Esophagus squamous epithelium (tissue), 5 donors: ENCODE data around the gene VSX2. TPM values are rescaled to one million over a fixed set of nuclear protein-coding genes. Genes with fewer than 3 reads are reported as not detected.

Source experiments
- DNase-seq: peaks from one replicate; lab custom pipeline; 2025; lab: John Stamatoyannopoulos, UW
- H3K27ac ChIP-seq, 4 donors: fragments of 200-600 bp; sonication (generic); one replicate each; pipeline ENCODE4 v1.5.1; 2016 to 2019; ENCODE audit warnings: mild to moderate bottlenecking in 1 of 4
- H3K27me3 ChIP-seq, 4 donors: fragments of 200-600 bp; sonication (generic); 1 replicate in 3 of 4; 2 replicates in 1 of 4; pipeline versions ENCODE4 v1.5.1 to v1.6.0; 2017 to 2021; ENCODE audit warnings: antibody characterized with exemption in 1 of 4
- H3K36me3 ChIP-seq, 3 donors: fragments of 200-600 bp; sonication (generic); one replicate each; pipeline ENCODE4 v1.5.1; 2016 to 2019
- H3K4me1 ChIP-seq, 3 donors: fragments of 200-600 bp; sonication (generic); one replicate each; pipeline ENCODE4 v1.5.1; 2017 to 2019
- H3K4me3 ChIP-seq, 4 donors: fragments of 200-600 bp; sonication (generic); 1 replicate in 3 of 4; 2 replicates in 1 of 4; pipeline ENCODE4 v1.5.1; 2016 to 2019; ENCODE audit warnings: mild to moderate bottlenecking in 2 of 4, moderate library complexity in 1 of 4
- H3K9me3 ChIP-seq, 3 donors: fragments of 200-600 bp; sonication (generic); one replicate each; pipeline ENCODE4 v1.5.1; 2016 to 2019
- CTCF ChIP-seq, 6 experiments: fragments of 450-650 bp in 4 of 6; fragments of 200-600 bp in 2 of 6; sonication (generic) in 2 of 6; IDR thresholded peaks; one replicate each; pipeline ENCODE4 v1.5.1; 2016 to 2019; ENCODE audit warnings: antibody characterized with exemption in 6 of 6, mild to moderate bottlenecking in 4 of 6, moderate library complexity in 4 of 6
- POLR2A ChIP-seq, 4 donors: fragments of 450-650 bp; IDR thresholded peaks; one replicate each; pipeline ENCODE4 v1.6.1; 2017; ENCODE audit warnings: antibody characterized with exemption in 4 of 4, mild to moderate bottlenecking in 4 of 4, moderate library complexity in 3 of 4
- WGBS, 2 donors: methylation state at CpG; one replicate each; pipeline ENCODE4 v1.1.5; 2018; 5-methylcytosine and 5-hydroxymethylcytosine counted together
- intact Hi-C: fragments of 100-400 bp; cut with DNase I; formaldehyde crosslinking; loops from one replicate; pipeline ENCODE4 v1.15.0; 2022
- total RNA-seq, 4 donors: library from RNA; depleted of rRNA; stranded (reverse); fragments of >200 nt; gene quantifications; one replicate each; pipeline ENCODE4 v1.1.0, GENCODE V29; 2016
- donor health status: DM: yes; HTN: yes; CAD: no.

VSX2 gene
- total RNA-seq, 4 donors from 2014 or later: not detected

GRCh38 chr14:74207943-74208342 is 31.3 kb upstream of the VSX2 start:
- Histone ChIP-seq H3K9me3 (no peaks in the 10 kb centered on the region), H3K27ac (no peak overlapping the region), H3K36me3 (peaks cover 0 to 14% (median 0%) of the 10 kb centered on the region in 3 donors), H3K4me3 (no peak overlapping the region), H3K4me1 (no peaks in the 10 kb centered on the region), H3K27me3 (peaks cover 0 to 5% (median 0%) of the 10 kb centered on the region in 4 donors)
- TF ChIP-seq POLR2A (IDR thresholded peaks at IDR 0.05) (no peak), CTCF (IDR thresholded peaks at IDR 0.05) (peak in 1 of 6 experiments; percentile 21)
- no peak for DNase-seq
- WGBS, 2 donors: 14 to 75% methylated on average over 1 to 3 of the region's 3 CpGs
- intact Hi-C loops: no loop called here

- TF ChIP-seq POLR2A (IDR thresholded peaks at IDR 0.05) (no peak), CTCF (IDR thresholded peaks at IDR 0.05) (no peak)
- no peak overlapping the region for H3K27ac ChIP-seq
- intact Hi-C loops: no loop called here
- no peak overlapping the region for H3K4me3 ChIP-seq
- H3K9me3 ChIP-seq: no peaks in the 10 kb centered on the region
- DNase-seq: no peak
- peaks cover 0 to 5% (median 0%) of the 10 kb centered on the region in 4 donors for H3K27me3 ChIP-seq
- H3K36me3 ChIP-seq: peaks cover 0 to 7% (median 0%) of the 10 kb centered on the region in 3 donors
- WGBS, 2 donors: 79% methylated on average over 8 of the region's 8 CpGs
- no peaks in the 10 kb centered on the region for H3K4me1 ChIP-seq
Measured at GRCh38 chr14:74208642-74209041, 30.6 kb upstream of the VSX2 start.

GRCh38 chr14:74211945-74212580 is 27.2 kb upstream of the VSX2 start:
- peaks cover 0 to 34% (median 0%) of the 10 kb centered on the region in 4 donors for H3K27me3 ChIP-seq
- no peaks in the 10 kb centered on the region for H3K9me3 ChIP-seq
- TF ChIP-seq CTCF (IDR thresholded peaks at IDR 0.05) (no peak), POLR2A (IDR thresholded peaks at IDR 0.05) (no peak)
- 79 to 89% methylated on average over 6 of the region's 6 CpGs for whole genome bisulfite sequencing, 2 donors
- H3K4me3 ChIP-seq: no peak overlapping the region
- H3K36me3 ChIP-seq: no peaks in the 10 kb centered on the region
- no peaks in the 10 kb centered on the region for H3K4me1 ChIP-seq
- H3K27ac ChIP-seq: no peak overlapping the region
- intact Hi-C loops: no loop called here
- DNase-seq: no peak

- Histone ChIP-seq H3K9me3 (no peaks in the 10 kb centered on the region), H3K36me3 (no peaks in the 10 kb centered on the region), H3K4me3 (no peak overlapping the region), H3K4me1 (peaks cover 0 to 11% (median 6%) of the 10 kb centered on the region in 3 donors), H3K27ac (no peak overlapping the region), H3K27me3 (peaks cover 0 to 55% (median 5%) of the 10 kb centered on the region in 4 donors)
- intact Hi-C loops: no loop called here
- WGBS, 2 donors: 66 to 75% methylated on average over 20 to 21 of the region's 21 CpGs
- no peak for TF ChIP-seq POLR2A (IDR thresholded peaks at IDR 0.05)
- no peak for TF ChIP-seq CTCF (IDR thresholded peaks at IDR 0.05)
- no peak for DNase-seq
Measured at GRCh38 chr14:74213907-74214803, 25.1 kb upstream of the VSX2 start.

- Histone ChIP-seq H3K4me1 (peaks cover 0 to 11% (median 6%) of the 10 kb centered on the region in 3 donors), H3K36me3 (no peaks in the 10 kb centered on the region), H3K27me3 (peaks cover 0 to 79% (median 5%) of the 10 kb centered on the region in 4 donors), H3K4me3 (no peak overlapping the region), H3K9me3 (no peaks in the 10 kb centered on the region), H3K27ac (no peak overlapping the region)
- TF ChIP-seq POLR2A (IDR thresholded peaks at IDR 0.05): no peak
- intact Hi-C loops: no loop called here
- WGBS, 2 donors: 77 to 92% methylated on average over 5 to 11 of the region's 11 CpGs
- DNase-seq: no peak
Measured at GRCh38 chr14:74216671-74217070, 22.6 kb upstream of the VSX2 start.
